ENCODE measurements around the gene ANKRD16. TPM values are rescaled to one million over a fixed set of nuclear protein-coding genes. Genes with fewer than 3 reads are reported as not detected.

The ANKRD16 gene
- total and polyA plus RNA-seq, 2 donors (not counting 1 experiment from before 2014, with no cell fraction given) = 10.9 to 12.6 TPM

GRCh38 chr10:5929442-5929841 is 39.7 kb upstream of the ANKRD16 start:
- peaks cover 2 to 62% of the 10 kb centered on the region in 2 experiments for H3K36me3 ChIP-seq (replicated peaks in 1 of 2; ENCODE audit: control extremely low read depth in 1 of 2, control insufficient read depth in 1 of 2, extremely low read depth in 1 of 2, insufficient read depth in 2 of 2, low read length in 1 of 2)
- H3K9ac ChIP-seq (ENCODE audit: low read length) = no peak overlapping the region
- Mint-ChIP-seq H3K27ac (no peak overlapping the region), H3K27me3 (no peaks in the 10 kb centered on the region), H3K4me3 (no peak overlapping the region), H3K9me3 (ENCODE audit: insufficient read depth) (no peaks in the 10 kb centered on the region), H3K4me1 (no peaks in the 10 kb centered on the region)
- DNase-seq (no peak), ATAC-seq (ENCODE audit: low read depth) (no peak)
- POLR2A ChIA-PET = no interaction called here
- no peak overlapping the region for H3K4me2 ChIP-seq (replicated peaks; ENCODE audit: low read depth, low read length, poor library complexity, severe bottlenecking)
- CTCF ChIA-PET = no interaction called here
- no peak overlapping the region for H3K27ac ChIP-seq (ENCODE audit: low read length in 2 of 2)
- no peaks in the 10 kb centered on the region for H3K27me3 ChIP-seq (replicated peaks in 1 of 4; ENCODE audit: control extremely low read depth in 1 of 4, control insufficient read depth in 3 of 4, insufficient read depth in 4 of 4, low read length in 3 of 4)
- H3K4me3 ChIP-seq (ENCODE audit: control extremely low read depth in 1 of 5, extremely low read depth in 1 of 5, insufficient read depth in 1 of 5, low read depth in 2 of 5, low read length in 4 of 5) = no peak overlapping the region
- no peak overlapping the region for H2AFZ ChIP-seq (ENCODE audit: insufficient read depth, low read depth, low read length, poor library complexity, severe bottlenecking)
- H3K79me2 ChIP-seq (ENCODE audit: control insufficient read depth, insufficient read depth, low read length) = no peaks in the 10 kb centered on the region
- intact Hi-C loops (cut with micrococcal nuclease) = no loop called here
- no peaks in the 10 kb centered on the region for H4K20me1 ChIP-seq (ENCODE audit: control insufficient read depth, insufficient read depth, low read length, poor library complexity, severe bottlenecking)
- no peaks in the 10 kb centered on the region for H3K9me3 ChIP-seq (ENCODE audit: control extremely low read depth in 1 of 3, control insufficient read depth in 2 of 3, insufficient read depth in 1 of 3, low read length in 2 of 3)
- WGBS (ENCODE audit: insufficient coverage) = 86% methylated on average over 5 of the region's 8 CpGs
- TF ChIP-seq CTCF (IDR thresholded peaks at IDR 0.05) = no peak
- TF ChIP-seq EZH2 (IDR thresholded peaks at IDR 0.05; ENCODE audit: borderline replicate concordance, insufficient read depth, low read depth, low read length, poor library complexity, severe bottlenecking) = no peak
- H3K4me1 ChIP-seq (ENCODE audit: control insufficient read depth in 2 of 2, insufficient read depth in 2 of 2, low read length in 2 of 2) = no peaks in the 10 kb centered on the region

- Histone ChIP-seq H3K36me3 (replicated peaks in 1 of 2; ENCODE audit: control extremely low read depth in 1 of 2, control insufficient read depth in 1 of 2, extremely low read depth in 1 of 2, insufficient read depth in 2 of 2, low read length in 1 of 2) (peaks cover 2 to 80% of the 10 kb centered on the region in 2 experiments), H3K4me2 (replicated peaks; ENCODE audit: low read depth, low read length, poor library complexity, severe bottlenecking) (no peak overlapping the region), H2AFZ (ENCODE audit: insufficient read depth, low read depth, low read length, poor library complexity, severe bottlenecking) (no peak overlapping the region), H3K79me2 (ENCODE audit: control insufficient read depth, insufficient read depth, low read length) (no peaks in the 10 kb centered on the region), H3K4me3 (ENCODE audit: control extremely low read depth in 1 of 5, extremely low read depth in 1 of 5, insufficient read depth in 1 of 5, low read depth in 2 of 5, low read length in 4 of 5) (no peak overlapping the region), H3K27me3 (replicated peaks in 1 of 4; ENCODE audit: control extremely low read depth in 1 of 4, control insufficient read depth in 3 of 4, insufficient read depth in 4 of 4, low read length in 3 of 4) (no peaks in the 10 kb centered on the region), H4K20me1 (ENCODE audit: control insufficient read depth, insufficient read depth, low read length, poor library complexity, severe bottlenecking) (no peaks in the 10 kb centered on the region), H3K4me1 (ENCODE audit: control insufficient read depth in 2 of 2, insufficient read depth in 2 of 2, low read length in 2 of 2) (no peaks in the 10 kb centered on the region), H3K9ac (ENCODE audit: low read length) (no peak overlapping the region), H3K9me3 (ENCODE audit: control extremely low read depth in 1 of 3, control insufficient read depth in 2 of 3, insufficient read depth in 1 of 3, low read length in 2 of 3) (no peaks in the 10 kb centered on the region), H3K27ac (ENCODE audit: low read length in 2 of 2) (no peak overlapping the region)
- intact Hi-C loops (cut with micrococcal nuclease) = no loop called here
- CTCF ChIA-PET = interaction anchor here (0.8 to 1.1 kb wide), 2 partner anchors 123 to 474 kb away, joined by 3 read pairs; no protein-coding TSS in a partner anchor
- TF ChIP-seq CTCF (IDR thresholded peaks at IDR 0.05) (no peak), EZH2 (IDR thresholded peaks at IDR 0.05; ENCODE audit: borderline replicate concordance, insufficient read depth, low read depth, low read length, poor library complexity, severe bottlenecking) (no peak)
- H3K4me1 Mint-ChIP-seq = no peaks in the 10 kb centered on the region
- H3K9me3 Mint-ChIP-seq (ENCODE audit: insufficient read depth) = no peaks in the 10 kb centered on the region
- H3K4me3 Mint-ChIP-seq = no peak overlapping the region
- POLR2A ChIA-PET = no interaction called here
- 98% methylated on average over 8 of the region's 8 CpGs for WGBS (ENCODE audit: insufficient coverage)
- DNase-seq (no peak), ATAC-seq (ENCODE audit: low read depth) (no peak)
- H3K27ac Mint-ChIP-seq = no peak overlapping the region
- H3K27me3 Mint-ChIP-seq = no peaks in the 10 kb centered on the region
Observed at GRCh38 chr10:5927306-5927705, 37.6 kb upstream of the ANKRD16 start.

Measured in B cell (primary cell).